Fibroblast of skin of right biceps (primary cell): ENCODE data around the gene EPB41L2.

Experiments
- DNase-seq: peaks from one replicate; pipeline ENCODE4 v3.0.0-alpha.2; 2013

The EPB41L2 gene

DNA sequence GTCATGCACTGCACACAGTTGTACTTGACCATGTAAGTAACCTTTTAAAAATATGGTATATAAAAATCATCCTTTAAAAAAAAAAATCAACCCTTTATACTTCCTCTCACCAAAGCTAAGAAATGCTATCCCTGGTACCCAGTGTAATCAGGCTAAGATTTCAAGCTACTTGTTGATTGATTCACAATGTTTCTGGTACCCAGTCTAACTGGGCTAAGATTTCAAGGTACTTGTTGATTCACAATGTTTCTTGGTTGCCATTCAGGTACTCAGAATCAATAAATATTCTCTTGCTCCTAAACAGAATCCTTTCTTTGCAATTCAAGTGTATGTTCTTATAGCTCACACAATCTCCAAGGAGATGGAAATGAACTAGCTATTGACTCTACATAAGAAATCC is 159.4 kb downstream of the EPB41L2 start:
- DNase-seq: no peak

- no peak for DNase-seq
Measured at GRCh38 chr6:130903007-130903406, 160.0 kb downstream of the EPB41L2 start.

GRCh38 chr6:130900913-130901312 is 162.1 kb downstream of the EPB41L2 start:
- peak; percentile 41 for DNase-seq

DNA sequence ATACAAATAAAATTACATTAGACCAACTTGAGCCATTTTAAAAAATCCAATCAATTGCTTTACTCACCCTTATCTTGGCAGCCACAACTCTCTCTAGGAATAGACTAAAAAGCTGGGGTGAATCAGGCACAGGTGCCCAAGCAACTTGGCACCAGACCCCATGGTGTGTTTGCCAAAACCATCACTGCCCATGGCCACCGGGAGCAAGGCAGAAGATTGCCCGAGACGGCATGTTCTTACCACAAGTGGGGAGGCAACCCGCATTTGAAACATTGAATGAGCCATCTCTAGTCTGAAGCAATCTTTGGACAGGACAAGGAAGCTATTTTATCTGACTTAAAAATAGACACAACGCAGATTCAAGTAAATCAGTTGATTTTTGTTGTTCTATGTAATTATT is 166.8 kb downstream of the EPB41L2 start:
- no peak for DNase-seq

DNA sequence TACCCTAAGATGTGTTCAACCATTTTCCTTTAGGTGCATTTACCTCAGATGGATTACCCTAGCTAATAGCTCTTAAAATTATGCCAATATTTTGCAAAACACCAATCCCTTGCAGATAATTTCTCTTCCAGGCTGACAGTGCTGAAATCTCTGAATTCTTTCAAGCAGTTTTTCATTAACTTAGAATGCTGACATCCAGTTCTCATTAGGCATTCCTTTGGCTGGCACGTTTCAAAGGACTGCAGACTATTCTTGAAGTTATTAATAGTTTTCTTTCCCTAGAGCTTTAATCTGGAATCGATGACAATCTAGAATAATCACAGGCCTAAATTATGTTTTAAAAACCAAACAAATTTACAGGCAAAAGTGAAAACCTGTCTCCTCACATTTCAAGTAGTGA is 167.5 kb downstream of the EPB41L2 start:
- no peak for DNase-seq

DNA sequence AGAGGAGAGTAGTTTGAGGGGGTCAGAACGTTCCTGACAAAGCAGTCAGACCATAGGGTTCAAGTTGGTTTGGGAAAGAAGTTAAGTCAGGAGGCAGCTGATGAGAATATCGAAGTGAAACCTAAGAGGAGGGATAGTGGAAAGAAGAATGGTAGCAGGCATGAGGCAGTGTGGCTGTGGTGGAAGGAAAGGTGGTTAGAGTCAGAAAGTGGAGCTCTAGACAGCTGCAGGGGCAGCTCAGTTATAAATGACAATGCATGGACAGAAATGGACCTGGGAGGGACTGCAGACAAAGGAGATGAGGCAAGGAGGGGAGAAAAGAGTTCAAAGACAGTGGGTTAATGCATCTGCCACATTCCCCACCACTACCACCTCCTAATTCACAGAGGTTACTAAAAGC is 169.3 kb downstream of the EPB41L2 start:
- no peak for DNase-seq

DNA sequence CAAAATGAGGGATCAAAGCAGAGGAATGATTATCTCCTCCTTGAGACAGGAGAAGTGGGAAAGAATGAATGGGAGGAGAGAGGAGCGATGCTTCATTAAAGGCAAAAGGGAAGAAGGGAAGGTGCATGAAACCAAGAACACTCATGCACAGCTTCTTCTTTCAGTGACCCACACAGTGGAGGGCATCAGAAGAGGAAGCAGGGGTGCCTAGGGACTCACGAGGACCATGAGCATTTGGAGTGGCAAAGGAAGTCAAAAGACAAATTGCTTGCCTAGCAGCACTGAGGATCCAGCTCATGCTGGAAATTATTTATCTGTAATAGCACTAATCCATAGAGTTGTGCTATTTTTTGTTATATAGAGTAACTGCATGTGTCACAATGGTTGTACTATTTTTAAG is 169.8 kb downstream of the EPB41L2 start:
- DNase-seq: no peak

GRCh38 chr6:130890521-130890971 is 172.5 kb downstream of the EPB41L2 start:
- DNase-seq: peak; percentile 50

GRCh38 chr6:130889423-130889822 is 173.6 kb downstream of the EPB41L2 start:
- DNase-seq: no peak

GRCh38 chr6:130888246-130888645 is 174.8 kb downstream of the EPB41L2 start:
- DNase-seq: no peak

- DNase-seq: no peak
Measured at GRCh38 chr6:130886966-130887365, 176.1 kb downstream of the EPB41L2 start.

- DNase-seq: peak; percentile 75
Measured at GRCh38 chr6:130885392-130886192, 177.5 kb downstream of the EPB41L2 start.

- no peak for DNase-seq
Measured at GRCh38 chr6:130882370-130882769, 180.7 kb downstream of the EPB41L2 start.

GRCh38 chr6:130879826-130880225 is 183.2 kb downstream of the EPB41L2 start:
- DNase-seq: no peak

DNA sequence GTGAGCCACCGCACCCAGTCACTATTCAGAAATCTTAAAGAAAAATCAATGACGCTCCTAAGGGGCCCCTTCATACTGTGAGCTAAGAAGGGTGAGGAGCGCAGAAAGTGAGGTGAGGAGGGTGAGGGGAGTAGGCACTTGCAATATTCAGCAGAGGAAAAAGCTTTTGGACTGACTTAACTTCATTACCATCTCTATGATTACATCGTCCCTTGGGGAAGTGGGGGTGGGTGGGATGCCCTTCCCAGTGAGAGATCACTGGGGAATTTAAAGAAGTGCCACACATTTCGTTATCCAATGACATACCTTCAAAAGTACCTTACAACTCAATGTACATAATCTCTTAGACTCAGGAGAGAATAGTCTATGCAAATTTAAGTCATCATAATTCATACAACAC is 189.3 kb downstream of the EPB41L2 start:
- DNase-seq: no peak

DNA sequence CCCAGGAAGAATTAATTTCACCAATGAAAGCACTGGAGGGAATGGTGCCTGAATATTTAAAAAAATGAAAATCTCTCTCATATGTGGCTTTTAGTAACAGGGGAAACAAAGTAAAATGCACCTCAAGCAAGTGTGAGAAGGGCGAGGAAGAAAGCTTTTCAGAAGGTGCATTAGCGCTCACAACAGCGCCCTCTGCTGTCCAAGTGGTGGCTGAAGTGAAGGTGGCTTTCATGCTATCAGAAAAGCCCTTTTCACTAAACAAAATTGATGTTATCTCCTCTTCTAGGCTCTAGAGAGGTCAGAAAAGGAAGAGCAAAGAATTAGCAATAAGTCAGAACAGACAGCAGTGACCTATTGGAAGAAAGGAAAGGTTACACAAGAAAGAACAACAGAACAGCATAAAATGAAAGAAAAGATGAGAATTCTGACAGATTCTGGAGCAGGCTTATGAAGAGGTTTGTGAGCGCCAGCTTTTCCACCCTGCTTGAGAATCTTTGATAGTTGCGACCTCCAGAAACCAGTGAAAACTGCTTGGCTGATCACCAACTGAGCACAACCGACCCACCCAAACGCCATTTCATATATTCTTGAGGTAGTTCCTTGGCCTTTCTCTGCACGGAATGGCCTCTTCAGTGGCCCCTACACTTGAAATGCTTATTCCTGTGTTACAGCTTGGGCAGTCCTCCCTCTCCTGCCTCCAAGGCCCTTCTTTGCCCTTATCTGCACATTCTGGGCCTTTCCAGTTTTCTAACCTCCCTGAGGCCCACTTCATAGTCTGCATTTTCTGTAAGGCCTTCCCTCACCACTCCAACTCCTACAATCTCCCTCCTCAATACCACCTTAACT is 190.6 kb downstream of the EPB41L2 start:
- DNase-seq: peak; percentile 52

DNA sequence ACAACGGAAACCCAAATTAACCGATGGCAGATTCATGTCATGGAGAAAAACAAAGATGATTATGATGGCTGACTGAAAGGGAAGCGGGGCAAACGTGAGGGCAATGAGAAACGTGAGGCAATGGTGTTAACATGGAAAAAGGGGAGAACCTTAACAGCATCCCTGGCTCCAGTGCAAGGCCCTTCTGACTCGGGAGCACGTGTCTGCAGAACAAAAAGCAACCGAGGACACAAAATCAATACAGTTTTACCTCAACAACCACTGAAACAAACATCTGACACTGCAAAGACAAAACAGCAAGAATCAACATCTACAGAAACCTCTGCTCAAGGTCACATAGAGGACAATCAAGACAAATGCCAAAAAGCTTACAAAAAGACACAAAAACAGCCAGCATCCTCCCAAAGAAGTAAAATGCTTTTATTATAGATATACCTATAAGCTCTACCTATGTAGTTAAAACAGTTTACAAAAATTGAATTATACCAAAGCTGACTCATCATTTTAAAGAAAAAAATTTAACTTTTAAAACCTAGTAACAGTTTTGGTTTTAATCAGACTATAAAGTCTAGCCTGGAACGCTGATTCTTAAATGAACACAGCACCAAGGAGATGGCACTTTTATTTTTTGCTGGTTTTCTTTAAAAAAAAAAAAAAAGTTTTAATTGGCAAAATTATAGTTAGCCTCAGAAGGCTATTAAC is 192.7 kb downstream of the EPB41L2 start:
- no peak for DNase-seq

DNA sequence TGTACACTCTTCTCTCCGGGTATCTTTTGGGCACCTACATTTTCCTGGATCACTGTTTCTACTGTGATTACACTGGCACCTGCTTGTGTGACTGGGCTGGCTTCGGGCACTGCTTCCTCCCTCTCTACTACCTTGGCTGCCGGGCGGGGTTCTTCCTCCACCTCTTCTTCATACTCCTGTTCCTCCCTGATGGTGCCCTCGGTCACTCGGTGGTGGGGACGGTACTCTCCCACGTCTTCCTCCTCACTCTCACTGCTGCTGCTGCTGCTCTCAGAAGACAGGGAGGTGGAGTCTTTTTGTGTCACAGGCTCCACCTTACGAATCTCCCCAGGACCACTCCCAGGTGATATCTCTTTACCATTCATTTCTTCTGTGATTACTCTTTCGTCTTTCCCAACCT is 193.4 kb downstream of the EPB41L2 start:
- DNase-seq: no peak

DNA sequence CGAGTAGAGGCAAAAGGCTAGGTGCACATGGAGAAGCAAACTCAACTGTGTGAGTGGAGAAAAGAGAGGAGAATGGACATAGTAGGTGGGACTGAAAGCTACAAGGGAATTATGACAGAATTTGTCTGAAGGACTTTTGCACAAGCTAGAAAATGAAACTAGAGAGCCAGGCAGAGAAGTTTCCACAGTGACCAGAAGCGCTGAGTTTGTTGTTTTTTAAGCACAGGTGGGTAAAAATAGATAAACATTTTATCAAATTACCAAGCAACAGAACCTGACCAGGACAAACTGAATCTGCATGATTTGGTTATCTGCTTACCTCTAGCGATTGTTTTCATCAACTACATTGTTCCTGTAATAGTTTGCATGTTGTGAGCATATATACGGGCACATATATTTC is 197.3 kb downstream of the EPB41L2 start:
- DNase-seq: no peak

GRCh38 chr6:130864344-130864743 is 198.7 kb downstream of the EPB41L2 start:
- no peak for DNase-seq

DNA sequence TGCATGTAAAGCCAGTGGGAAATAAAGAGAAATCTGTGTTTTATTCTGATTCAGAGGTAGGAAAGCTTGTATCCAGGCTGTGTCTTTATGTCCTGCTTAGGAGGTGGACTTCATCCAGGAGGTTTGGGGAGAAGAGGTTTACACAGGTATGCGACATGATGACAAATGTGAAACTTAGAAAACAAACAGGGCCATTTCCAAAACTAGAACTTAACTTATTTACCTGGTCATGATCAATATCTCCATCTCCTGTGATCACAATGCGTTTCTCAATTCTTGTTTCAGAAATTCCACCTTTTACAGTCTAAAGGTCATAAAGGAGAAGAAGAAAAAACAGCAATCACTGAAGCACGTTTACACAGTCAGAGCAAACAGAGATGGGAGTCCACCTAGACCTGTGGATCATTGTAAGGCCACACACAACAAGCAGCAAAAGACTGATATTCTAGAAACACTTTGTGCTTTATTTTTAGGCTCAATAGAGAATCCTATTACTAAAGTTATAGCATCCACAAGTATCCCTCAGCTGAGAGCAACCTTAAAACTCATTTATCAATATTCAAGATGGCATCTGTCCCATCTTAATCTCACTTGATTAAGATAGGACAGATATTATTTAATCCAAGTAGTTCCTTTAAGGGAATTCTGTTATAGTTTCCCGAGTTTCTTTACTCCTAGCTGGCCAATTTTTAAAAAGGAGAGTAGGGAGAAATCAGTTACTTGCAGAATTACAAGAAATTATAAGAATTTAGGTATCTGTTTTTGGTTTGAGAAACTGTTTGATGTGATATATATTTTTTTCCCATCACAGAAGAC is 199.4 kb downstream of the EPB41L2 start:
- no peak for DNase-seq

- no peak for DNase-seq
Measured at GRCh38 chr6:130862370-130862769, 200.7 kb downstream of the EPB41L2 start.
